GM23338 (cell line): ENCODE measurements around the gene DUSP7. TPM values are rescaled to one million over a fixed set of nuclear protein-coding genes. Genes with fewer than 3 reads are reported as not detected.

Experiments used
- ATAC-seq: fragments of 200-7000 bp; cut with Tn5 transposase; 3 replicates; pipeline ENCODE4 v1.9.1; 2020
- DNase-seq: peaks from one replicate; pipeline ENCODE4 v3.0.0-alpha.2; 2015; ENCODE audit warnings: low spot score
- H2AFZ ChIP-seq: fragments of 200-600 bp; sonication (generic); 2 replicates; pipeline ENCODE4 v1.8.0; 2016; ENCODE audit warnings: antibody characterized with exemption, mild to moderate bottlenecking, moderate library complexity
- H3F3A ChIP-seq: fragments of 200-600 bp; sonication (generic); replicated peaks from 2 replicates; pipeline ENCODE4 v1.8.0; 2017; ENCODE audit warnings: antibody characterized with exemption, mixed run types, low read depth
- H3K27ac ChIP-seq: fragments of 200-600 bp; sonication (generic); 2 replicates; pipeline ENCODE4 v1.6.1; 2016; ENCODE audit warnings: low read depth
- H3K27me3 ChIP-seq: fragments of 200-600 bp; sonication (generic); 2 replicates; pipeline ENCODE4 v1.8.0; 2016; ENCODE audit warnings: mild to moderate bottlenecking, mixed run types, moderate library complexity; ENCODE audit not compliant: insufficient read depth
- H3K36me3 ChIP-seq: fragments of 200-600 bp; sonication (generic); 2 replicates; pipeline ENCODE4 v1.8.0; 2016; ENCODE audit warnings: mild to moderate bottlenecking; ENCODE audit not compliant: insufficient read depth
- H3K4me1 ChIP-seq: fragments of 200-600 bp; sonication (generic); 2 replicates; pipeline ENCODE4 v1.8.0; 2016; ENCODE audit warnings: mild to moderate bottlenecking, moderate library complexity; ENCODE audit not compliant: insufficient read depth
- H3K4me2 ChIP-seq: fragments of 200-600 bp; sonication (generic); 2 replicates; pipeline ENCODE4 v1.7.1; 2017; ENCODE audit warnings: mixed run types
- H3K4me3 ChIP-seq: fragments of 200-600 bp; sonication (generic); 2 replicates; pipeline ENCODE4 v1.6.1; 2016; ENCODE audit warnings: mixed run types
- H3K79me2 ChIP-seq: fragments of 200-600 bp; sonication (generic); replicated peaks from 2 replicates; pipeline ENCODE4 v1.8.0; 2017; ENCODE audit warnings: mild to moderate bottlenecking; ENCODE audit not compliant: insufficient read depth
- H3K9me2 ChIP-seq: fragments of 200-600 bp; sonication (generic); 2 replicates; pipeline ENCODE4 v1.8.0; 2017; ENCODE audit not compliant: insufficient read depth
- H4K20me1 ChIP-seq: fragments of 200-600 bp; sonication (generic); replicated peaks from 2 replicates; pipeline ENCODE4 v1.8.0; 2017; ENCODE audit warnings: mild to moderate bottlenecking; ENCODE audit not compliant: insufficient read depth
- H3K27ac Mint-ChIP-seq: 2 replicates; pipeline ENCODE4 v1.8.0; 2020; ENCODE audit warnings: inconsistent platforms, mild to moderate bottlenecking, moderate library complexity, mixed read lengths
- H3K27me3 Mint-ChIP-seq: 3 replicates; pipeline ENCODE4 v1.8.0; 2022; ENCODE audit warnings: low read depth, mild to moderate bottlenecking, moderate library complexity, mixed read lengths, inconsistent platforms; ENCODE audit not compliant: insufficient read depth, poor library complexity
- H3K36me3 Mint-ChIP-seq: 3 replicates; pipeline ENCODE4 v1.8.0; 2021; ENCODE audit warnings: low read depth, mild to moderate bottlenecking, inconsistent platforms, moderate library complexity, mixed read lengths
- H3K4me1 Mint-ChIP-seq: 3 replicates; pipeline ENCODE4 v1.8.0; 2020; ENCODE audit warnings: mild to moderate bottlenecking, inconsistent platforms, mixed read lengths
- H3K4me3 Mint-ChIP-seq: 3 replicates; pipeline ENCODE4 v1.8.0; 2021; ENCODE audit warnings: moderate library complexity, mild to moderate bottlenecking, inconsistent platforms, mixed read lengths
- H3K9me3 Mint-ChIP-seq: 3 replicates; pipeline ENCODE4 v1.8.0; 2020; ENCODE audit warnings: moderate library complexity, mild to moderate bottlenecking, inconsistent platforms, mixed read lengths
- CREB1 ChIP-seq: fragments of 250-450 bp; sonication (Bioruptor Pico); IDR thresholded peaks from 2 replicates; pipeline ENCODE4 v1.5.0; 2020; ENCODE audit warnings: low read depth, mild to moderate bottlenecking, moderate library complexity
- EZH2 ChIP-seq: fragments of 200-600 bp; sonication (generic); IDR thresholded peaks from one replicate; pipeline ENCODE4 v1.8.0; 2017; ENCODE audit warnings: antibody characterized with exemption, mild to moderate bottlenecking, low read depth; ENCODE audit not compliant: unreplicated experiment
- NANOG ChIP-seq: IDR thresholded peaks from 2 replicates; pipeline ENCODE4 v1.6.1; 2016; ENCODE audit warnings: antibody characterized with exemption, borderline replicate concordance
- polyA plus RNA-seq: library from polyadenylated mRNA; unstranded; fragments of >200 nt; fragmentation: Nextera tagmentation; extraction: Ambion mirVana; gene quantifications from 2 replicates; pipeline ENCODE4 v1.2.1, GENCODE V29; 2016
- total RNA-seq: library from RNA; depleted of rRNA; stranded (reverse); fragments of >200 nt; shearing (Covaris generic); gene quantifications from 2 replicates; pipeline ENCODE4 v1.2.3, GENCODE V29; 2014
- TF ChIP-seq, protein P1 (sequence below), 2 experiments: fragments of 200-600 bp in 1 of 2; sonication (generic) in 1 of 2; conservative IDR thresholded peaks; 2 replicates each; pipeline versions ENCODE4 v1.5.1 to v1.6.1; 2016 to 2017; ENCODE audit warnings: antibody characterized with exemption in 2 of 2, low read depth in 2 of 2, mild to moderate bottlenecking in 2 of 2, moderate library complexity in 1 of 2
- TF ChIP-seq, protein P2 (sequence below): fragments of 250-450 bp; sonication (Bioruptor Pico); IDR thresholded peaks from 2 replicates; pipeline ENCODE4 v1.5.0; 2020; ENCODE audit warnings: mild to moderate bottlenecking, moderate library complexity

Gene DUSP7
- total and polyA plus RNA-seq, 2 experiments from 2014 or later, result 5.6 to 14.7 TPM

DNA sequence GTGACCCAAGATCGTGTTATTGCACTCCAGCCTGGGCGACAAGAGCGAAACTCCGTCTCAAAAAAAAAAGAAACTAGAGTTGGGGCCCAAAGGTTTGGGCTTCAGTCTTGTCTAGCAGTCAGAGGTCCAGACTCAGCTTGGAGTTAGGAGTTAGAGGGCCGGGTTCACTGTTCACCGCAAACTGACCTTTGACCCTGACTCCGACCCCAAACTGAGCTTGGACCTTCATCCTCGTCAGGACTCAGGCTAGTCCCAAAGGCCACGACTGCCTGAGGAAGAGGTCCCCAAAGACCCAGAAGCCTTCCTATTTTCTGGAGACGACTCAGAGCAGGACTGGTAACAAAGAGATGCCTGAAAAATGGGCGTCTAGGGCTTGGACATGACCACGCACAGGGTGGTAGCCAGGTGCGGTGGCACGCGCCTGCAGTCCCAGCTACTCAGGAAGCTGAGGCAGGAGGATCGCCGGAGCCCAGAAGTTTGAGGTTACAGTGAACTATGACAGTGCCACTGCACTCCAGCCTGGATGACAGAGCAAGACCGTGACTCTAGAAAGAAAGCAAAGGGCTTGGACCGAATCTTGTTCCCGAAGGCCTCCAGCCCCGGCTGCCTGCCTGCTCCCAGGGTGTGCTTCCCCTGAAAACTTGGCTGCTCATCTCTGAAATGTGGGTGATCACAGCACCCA is 37.9 kb downstream of the DUSP7 start:
- H3K27me3 ChIP-seq, result no peaks in the 10 kb centered on the region
- H3K4me3 ChIP-seq, result no peak overlapping the region
- no peaks in the 10 kb centered on the region for H3K79me2 ChIP-seq
- no peak overlapping the region for H3K4me2 ChIP-seq
- Mint-ChIP-seq H3K27ac (no peak overlapping the region), H3K4me1 (peaks cover 18% of the 10 kb centered on the region), H3K36me3 (no peaks in the 10 kb centered on the region), H3K4me3 (no peak overlapping the region), H3K9me3 (no peaks in the 10 kb centered on the region), H3K27me3 (peaks cover 16% of the 10 kb centered on the region)
- TF ChIP-seq NANOG (no peak), EZH2 (no peak), CREB1 (CRISPR knock-in tag) (no peak)
- TF ChIP-seq, protein P1, sequence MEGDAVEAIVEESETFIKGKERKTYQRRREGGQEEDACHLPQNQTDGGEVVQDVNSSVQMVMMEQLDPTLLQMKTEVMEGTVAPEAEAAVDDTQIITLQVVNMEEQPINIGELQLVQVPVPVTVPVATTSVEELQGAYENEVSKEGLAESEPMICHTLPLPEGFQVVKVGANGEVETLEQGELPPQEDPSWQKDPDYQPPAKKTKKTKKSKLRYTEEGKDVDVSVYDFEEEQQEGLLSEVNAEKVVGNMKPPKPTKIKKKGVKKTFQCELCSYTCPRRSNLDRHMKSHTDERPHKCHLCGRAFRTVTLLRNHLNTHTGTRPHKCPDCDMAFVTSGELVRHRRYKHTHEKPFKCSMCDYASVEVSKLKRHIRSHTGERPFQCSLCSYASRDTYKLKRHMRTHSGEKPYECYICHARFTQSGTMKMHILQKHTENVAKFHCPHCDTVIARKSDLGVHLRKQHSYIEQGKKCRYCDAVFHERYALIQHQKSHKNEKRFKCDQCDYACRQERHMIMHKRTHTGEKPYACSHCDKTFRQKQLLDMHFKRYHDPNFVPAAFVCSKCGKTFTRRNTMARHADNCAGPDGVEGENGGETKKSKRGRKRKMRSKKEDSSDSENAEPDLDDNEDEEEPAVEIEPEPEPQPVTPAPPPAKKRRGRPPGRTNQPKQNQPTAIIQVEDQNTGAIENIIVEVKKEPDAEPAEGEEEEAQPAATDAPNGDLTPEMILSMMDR (conservative IDR thresholded peaks at IDR 0.05; ENCODE audit: low read depth in 2 of 2), result no peak
- TF ChIP-seq, protein P2, sequence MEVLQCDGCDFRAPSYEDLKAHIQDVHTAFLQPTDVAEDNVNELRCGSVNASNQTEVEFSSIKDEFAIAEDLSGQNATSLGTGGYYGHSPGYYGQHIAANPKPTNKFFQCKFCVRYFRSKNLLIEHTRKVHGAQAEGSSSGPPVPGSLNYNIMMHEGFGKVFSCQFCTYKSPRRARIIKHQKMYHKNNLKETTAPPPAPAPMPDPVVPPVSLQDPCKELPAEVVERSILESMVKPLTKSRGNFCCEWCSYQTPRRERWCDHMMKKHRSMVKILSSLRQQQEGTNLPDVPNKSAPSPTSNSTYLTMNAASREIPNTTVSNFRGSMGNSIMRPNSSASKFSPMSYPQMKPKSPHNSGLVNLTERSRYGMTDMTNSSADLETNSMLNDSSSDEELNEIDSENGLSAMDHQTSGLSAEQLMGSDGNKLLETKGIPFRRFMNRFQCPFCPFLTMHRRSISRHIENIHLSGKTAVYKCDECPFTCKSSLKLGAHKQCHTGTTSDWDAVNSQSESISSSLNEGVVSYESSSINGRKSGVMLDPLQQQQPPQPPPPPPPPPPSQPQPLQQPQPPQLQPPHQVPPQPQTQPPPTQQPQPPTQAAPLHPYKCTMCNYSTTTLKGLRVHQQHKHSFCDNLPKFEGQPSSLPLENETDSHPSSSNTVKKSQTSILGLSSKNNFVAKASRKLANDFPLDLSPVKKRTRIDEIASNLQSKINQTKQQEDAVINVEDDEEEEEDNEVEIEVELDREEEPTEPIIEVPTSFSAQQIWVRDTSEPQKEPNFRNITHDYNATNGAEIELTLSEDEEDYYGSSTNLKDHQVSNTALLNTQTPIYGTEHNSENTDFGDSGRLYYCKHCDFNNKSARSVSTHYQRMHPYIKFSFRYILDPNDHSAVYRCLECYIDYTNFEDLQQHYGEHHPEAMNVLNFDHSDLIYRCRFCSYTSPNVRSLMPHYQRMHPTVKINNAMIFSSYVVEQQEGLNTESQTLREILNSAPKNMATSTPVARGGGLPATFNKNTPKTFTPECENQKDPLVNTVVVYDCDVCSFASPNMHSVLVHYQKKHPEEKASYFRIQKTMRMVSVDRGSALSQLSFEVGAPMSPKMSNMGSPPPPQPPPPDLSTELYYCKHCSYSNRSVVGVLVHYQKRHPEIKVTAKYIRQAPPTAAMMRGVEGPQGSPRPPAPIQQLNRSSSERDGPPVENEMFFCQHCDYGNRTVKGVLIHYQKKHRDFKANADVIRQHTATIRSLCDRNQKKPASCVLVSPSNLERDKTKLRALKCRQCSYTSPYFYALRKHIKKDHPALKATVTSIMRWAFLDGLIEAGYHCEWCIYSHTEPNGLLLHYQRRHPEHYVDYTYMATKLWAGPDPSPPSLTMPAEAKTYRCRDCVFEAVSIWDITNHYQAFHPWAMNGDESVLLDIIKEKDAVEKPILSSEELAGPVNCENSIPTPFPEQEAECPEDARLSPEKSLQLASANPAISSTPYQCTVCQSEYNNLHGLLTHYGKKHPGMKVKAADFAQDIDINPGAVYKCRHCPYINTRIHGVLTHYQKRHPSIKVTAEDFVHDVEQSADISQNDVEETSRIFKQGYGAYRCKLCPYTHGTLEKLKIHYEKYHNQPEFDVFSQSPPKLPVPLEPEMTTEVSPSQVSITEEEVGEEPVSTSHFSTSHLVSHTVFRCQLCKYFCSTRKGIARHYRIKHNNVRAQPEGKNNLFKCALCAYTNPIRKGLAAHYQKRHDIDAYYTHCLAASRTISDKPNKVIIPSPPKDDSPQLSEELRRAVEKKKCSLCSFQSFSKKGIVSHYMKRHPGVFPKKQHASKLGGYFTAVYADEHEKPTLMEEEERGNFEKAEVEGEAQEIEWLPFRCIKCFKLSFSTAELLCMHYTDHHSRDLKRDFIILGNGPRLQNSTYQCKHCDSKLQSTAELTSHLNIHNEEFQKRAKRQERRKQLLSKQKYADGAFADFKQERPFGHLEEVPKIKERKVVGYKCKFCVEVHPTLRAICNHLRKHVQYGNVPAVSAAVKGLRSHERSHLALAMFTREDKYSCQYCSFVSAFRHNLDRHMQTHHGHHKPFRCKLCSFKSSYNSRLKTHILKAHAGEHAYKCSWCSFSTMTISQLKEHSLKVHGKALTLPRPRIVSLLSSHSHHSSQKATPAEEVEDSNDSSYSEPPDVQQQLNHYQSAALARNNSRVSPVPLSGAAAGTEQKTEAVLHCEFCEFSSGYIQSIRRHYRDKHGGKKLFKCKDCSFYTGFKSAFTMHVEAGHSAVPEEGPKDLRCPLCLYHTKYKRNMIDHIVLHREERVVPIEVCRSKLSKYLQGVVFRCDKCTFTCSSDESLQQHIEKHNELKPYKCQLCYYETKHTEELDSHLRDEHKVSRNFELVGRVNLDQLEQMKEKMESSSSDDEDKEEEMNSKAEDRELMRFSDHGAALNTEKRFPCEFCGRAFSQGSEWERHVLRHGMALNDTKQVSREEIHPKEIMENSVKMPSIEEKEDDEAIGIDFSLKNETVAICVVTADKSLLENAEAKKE (CRISPR knock-in tag), result no peak
- H3K9me2 ChIP-seq, result no peaks in the 10 kb centered on the region
- peaks cover 3% of the 10 kb centered on the region; the same call in 1 of the 2 replicates for H3K4me1 ChIP-seq
- no peaks in the 10 kb centered on the region for H4K20me1 ChIP-seq
- H2AFZ ChIP-seq, result no peak overlapping the region
- no peaks in the 10 kb centered on the region for H3K36me3 ChIP-seq
- ATAC-seq (no peak), DNase-seq (no peak)
- no peaks in the 10 kb centered on the region for H3F3A ChIP-seq
- no peak overlapping the region for H3K27ac ChIP-seq
